HFFc6 (cell line): ENCODE results near the gene ABCB4. TPM values are rescaled to one million over a fixed set of nuclear protein-coding genes. Genes with fewer than 3 reads are reported as not detected.

ENCODE experiments used
- DNase-seq: peaks from one replicate; pipeline ENCODE4 v3.0.0-alpha.2; 2018
- H3K27ac Mint-ChIP-seq: 2 replicates; pipeline ENCODE4 v1.8.0; 2020; ENCODE audit warnings: mild to moderate bottlenecking, mixed read lengths
- H3K27me3 Mint-ChIP-seq: 2 replicates; pipeline ENCODE4 v1.8.0; 2021; ENCODE audit warnings: mild to moderate bottlenecking, moderate library complexity, mixed read lengths; ENCODE audit not compliant: insufficient read depth
- H3K36me3 Mint-ChIP-seq: 2 replicates; pipeline ENCODE4 v1.8.0; 2021; ENCODE audit warnings: low read depth, mixed read lengths
- H3K4me1 Mint-ChIP-seq: 2 replicates; pipeline ENCODE4 v1.8.0; 2020; ENCODE audit warnings: low read depth, mixed read lengths
- H3K4me3 Mint-ChIP-seq: 2 replicates; pipeline ENCODE4 v1.8.0; 2020; ENCODE audit warnings: mild to moderate bottlenecking, moderate library complexity, mixed read lengths
- H3K9me3 Mint-ChIP-seq: 2 replicates; pipeline ENCODE4 v1.8.0; 2020; ENCODE audit warnings: mild to moderate bottlenecking, mixed read lengths
- CTCF ChIP-seq: fragments of 200-600 bp; sonication (generic); IDR thresholded peaks from 2 replicates; pipeline ENCODE4 v1.5.0; 2021; ENCODE audit warnings: antibody characterized with exemption, mild to moderate bottlenecking
- total RNA-seq, 6 experiments: library from RNA; stranded (reverse); fragmentation: NEBNext Ultra II Directional; extraction: Animal tissue kit (Norgen Biotek cat#: 25700); gene quantifications; 2 replicates in 1 of 6; 3 replicates in 5 of 6; pipeline ENCODE4 v1.2.3, GENCODE V29; 2021

Gene ABCB4
- total RNA-seq, 6 experiments from 2014 or later: 0.06 TPM; not detected in 5

- Mint-ChIP-seq H3K27me3 (no peaks in the 10 kb centered on the region), H3K4me3 (no peak overlapping the region), H3K9me3 (peaks cover 11% of the 10 kb centered on the region), H3K27ac (no peak overlapping the region), H3K36me3 (peaks cover 17% of the 10 kb centered on the region), H3K4me1 (peaks cover 25% of the 10 kb centered on the region)
- no peak for TF ChIP-seq CTCF
- no peak for DNase-seq
These were observed 114.2 kb downstream of the ABCB4 start for GRCh38 chr7:87361320-87361719.

GRCh38 chr7:87359366-87359765, 116.1 kb downstream of the ABCB4 start:
- peak; percentile 43 for DNase-seq

GRCh38 chr7:87356448-87356847, 119.0 kb downstream of the ABCB4 start:
- H3K4me1 Mint-ChIP-seq: peaks cover 23% of the 10 kb centered on the region
- no peak for TF ChIP-seq CTCF
- H3K27me3 Mint-ChIP-seq: no peaks in the 10 kb centered on the region
- H3K36me3 Mint-ChIP-seq: peaks cover 66% of the 10 kb centered on the region
- no peak overlapping the region for H3K4me3 Mint-ChIP-seq
- no peak for DNase-seq
- peaks cover 43% of the 10 kb centered on the region for H3K9me3 Mint-ChIP-seq
- no peak overlapping the region for H3K27ac Mint-ChIP-seq

More at GRCh38 chr7:87359366-87359765, 116.1 kb downstream of the ABCB4 start:
- Mint-ChIP-seq H3K36me3 (peaks cover 36% of the 10 kb centered on the region), H3K27me3 (no peaks in the 10 kb centered on the region), H3K4me3 (no peak overlapping the region), H3K9me3 (peaks cover 30% of the 10 kb centered on the region), H3K27ac (peak overlapping the region; percentile 60), H3K4me1 (peaks cover 29% of the 10 kb centered on the region)
- TF ChIP-seq CTCF: no peak

GRCh38 chr7:87354749-87355148, 120.7 kb downstream of the ABCB4 start:
- Mint-ChIP-seq H3K9me3 (peaks cover 43% of the 10 kb centered on the region), H3K27ac (no peak overlapping the region), H3K4me1 (peaks cover 18% of the 10 kb centered on the region), H3K4me3 (no peak overlapping the region), H3K27me3 (no peaks in the 10 kb centered on the region), H3K36me3 (peaks cover 78% of the 10 kb centered on the region)
- no peak for TF ChIP-seq CTCF
- DNase-seq: peak; percentile 22

Other genes with a start within 250 kb of the ABCB4 start
- gene CROT, start 130.0 kb downstream of the ABCB4 start, total RNA-seq: 10 to 100 TPM; 13.1 to 16.5 (median 14.6) TPM
- 1 to 10 TPM; 4.4 to 7.4 (median 5.9) TPM for gene ABCB1, start 125.2 kb upstream of the ABCB4 start, total RNA-seq
- gene RUNDC3B, start 152.7 kb upstream of the ABCB4 start, total RNA-seq: 1 to 10 TPM in 1 of 6 experiments, under 1 TPM in 5; 0.41 to 1.1 (median 0.45) TPM